ENCODE data around the gene EXO5.
A peak's percentile ranks its signal among the peaks of the same experiment; 100 is the strongest.

The EXO5 gene, protein sequence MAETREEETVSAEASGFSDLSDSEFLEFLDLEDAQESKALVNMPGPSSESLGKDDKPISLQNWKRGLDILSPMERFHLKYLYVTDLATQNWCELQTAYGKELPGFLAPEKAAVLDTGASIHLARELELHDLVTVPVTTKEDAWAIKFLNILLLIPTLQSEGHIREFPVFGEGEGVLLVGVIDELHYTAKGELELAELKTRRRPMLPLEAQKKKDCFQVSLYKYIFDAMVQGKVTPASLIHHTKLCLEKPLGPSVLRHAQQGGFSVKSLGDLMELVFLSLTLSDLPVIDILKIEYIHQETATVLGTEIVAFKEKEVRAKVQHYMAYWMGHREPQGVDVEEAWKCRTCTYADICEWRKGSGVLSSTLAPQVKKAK

GRCh38 chr1:40508375-40509341, at the start of gene EXO5:
Gene EXO5, plus strand, starts transcription at chr1:40508767. Its CDS starts 5,778 bp downstream, at chr1:40514545.
- peak; percentile 81 for DNase-seq (ENCODE audit: low read depth)
- TF ChIP-seq, protein P1, sequence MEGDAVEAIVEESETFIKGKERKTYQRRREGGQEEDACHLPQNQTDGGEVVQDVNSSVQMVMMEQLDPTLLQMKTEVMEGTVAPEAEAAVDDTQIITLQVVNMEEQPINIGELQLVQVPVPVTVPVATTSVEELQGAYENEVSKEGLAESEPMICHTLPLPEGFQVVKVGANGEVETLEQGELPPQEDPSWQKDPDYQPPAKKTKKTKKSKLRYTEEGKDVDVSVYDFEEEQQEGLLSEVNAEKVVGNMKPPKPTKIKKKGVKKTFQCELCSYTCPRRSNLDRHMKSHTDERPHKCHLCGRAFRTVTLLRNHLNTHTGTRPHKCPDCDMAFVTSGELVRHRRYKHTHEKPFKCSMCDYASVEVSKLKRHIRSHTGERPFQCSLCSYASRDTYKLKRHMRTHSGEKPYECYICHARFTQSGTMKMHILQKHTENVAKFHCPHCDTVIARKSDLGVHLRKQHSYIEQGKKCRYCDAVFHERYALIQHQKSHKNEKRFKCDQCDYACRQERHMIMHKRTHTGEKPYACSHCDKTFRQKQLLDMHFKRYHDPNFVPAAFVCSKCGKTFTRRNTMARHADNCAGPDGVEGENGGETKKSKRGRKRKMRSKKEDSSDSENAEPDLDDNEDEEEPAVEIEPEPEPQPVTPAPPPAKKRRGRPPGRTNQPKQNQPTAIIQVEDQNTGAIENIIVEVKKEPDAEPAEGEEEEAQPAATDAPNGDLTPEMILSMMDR (IDR thresholded peaks at IDR 0.05; ENCODE audit: low read length, missing control alignments), result no peak

GRCh38 chr1:40462956-40463590, 45.5 kb upstream of the EXO5 start:
- TF ChIP-seq, protein P1 (IDR thresholded peaks at IDR 0.05; ENCODE audit: low read length, missing control alignments), result no peak
- DNase-seq (ENCODE audit: low read depth), result peak; percentile 11
- no peak overlapping the region for H3K4me3 ChIP-seq (replicated peaks; ENCODE audit: low read depth, low read length)

More at GRCh38 chr1:40508375-40509341, at the start of gene EXO5:
- H3K4me3 ChIP-seq (replicated peaks; ENCODE audit: low read depth, low read length), result peak within 1 kb of the TSS; percentile 75

- DNase-seq (ENCODE audit: low read depth), result no peak
- TF ChIP-seq, protein P1 (IDR thresholded peaks at IDR 0.05; ENCODE audit: low read length, missing control alignments), result no peak
- H3K4me3 ChIP-seq (replicated peaks; ENCODE audit: low read depth, low read length), result no peak overlapping the region
These were observed 39.2 kb upstream of the EXO5 start for GRCh38 chr1:40469327-40469726.

GRCh38 chr1:40475268-40475667, 33.3 kb upstream of the EXO5 start:
- H3K4me3 ChIP-seq (replicated peaks; ENCODE audit: low read depth, low read length), result no peak overlapping the region
- TF ChIP-seq, protein P1 (IDR thresholded peaks at IDR 0.05; ENCODE audit: low read length, missing control alignments), result no peak
- no peak for DNase-seq (ENCODE audit: low read depth)

DNA sequence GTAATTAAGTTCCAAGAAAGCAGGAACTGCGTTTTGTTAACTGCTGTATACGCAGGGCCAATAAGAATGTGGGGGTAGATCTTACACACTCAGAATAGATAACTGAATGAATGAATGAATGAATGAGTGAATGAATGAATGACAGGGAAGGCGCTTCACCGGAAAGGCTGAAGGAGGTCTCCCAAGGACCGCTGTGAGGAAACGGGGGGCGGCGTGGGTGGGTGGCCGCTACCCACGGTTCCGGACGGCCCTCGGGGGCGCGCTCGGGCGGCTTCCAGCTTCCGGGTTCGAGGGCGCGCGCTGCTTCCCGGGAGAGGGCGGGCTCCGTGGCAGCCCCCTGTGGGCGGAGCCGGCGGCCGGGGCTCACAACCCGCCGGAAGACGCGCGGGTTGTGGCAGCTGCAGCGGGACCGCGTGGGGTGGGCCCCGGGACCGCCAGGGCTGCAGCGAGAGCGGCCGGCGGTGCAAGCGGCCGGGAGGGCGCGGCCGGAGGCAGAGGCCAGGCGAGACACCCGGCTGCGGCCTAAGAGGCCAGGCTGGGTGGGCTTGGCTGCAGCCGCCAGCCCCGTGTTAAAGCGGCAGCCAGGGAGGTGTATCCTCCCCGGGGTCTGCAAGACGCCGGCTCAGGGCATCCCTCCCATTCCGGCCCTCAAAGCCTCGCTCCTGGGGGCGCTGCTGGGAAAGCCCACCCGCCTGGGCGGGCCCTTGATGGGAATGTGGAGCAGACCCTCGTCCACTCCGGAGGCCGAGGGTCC, 31.5 kb upstream of the EXO5 start, which contains the start of gene ZFP69:
Gene ZFP69 (plus strand): TSS at position 367 of the 754 bp plus-strand sequence. CDS start 2,072 bp downstream, outside the sequence.
- DNase-seq (ENCODE audit: low read depth), result peak; percentile 69
- peak within 1 kb of the TSS; percentile 78 for H3K4me3 ChIP-seq (replicated peaks; ENCODE audit: low read depth, low read length)
- TF ChIP-seq, protein P1 (IDR thresholded peaks at IDR 0.05; ENCODE audit: low read length, missing control alignments), result no peak

- TF ChIP-seq, protein P1 (IDR thresholded peaks at IDR 0.05; ENCODE audit: low read length, missing control alignments), result no peak
- peak; percentile 19 for DNase-seq (ENCODE audit: low read depth)
These were observed 30.9 kb upstream of the EXO5 start for GRCh38 chr1:40477678-40478053.

More at GRCh38 chr1:40477678-40478053, 30.9 kb upstream of the EXO5 start:
- H3K4me3 ChIP-seq (replicated peaks; ENCODE audit: low read depth, low read length), result peak overlapping the region; percentile 78
